ENCODE results near the gene NUP35.

Gene NUP35

DNA sequence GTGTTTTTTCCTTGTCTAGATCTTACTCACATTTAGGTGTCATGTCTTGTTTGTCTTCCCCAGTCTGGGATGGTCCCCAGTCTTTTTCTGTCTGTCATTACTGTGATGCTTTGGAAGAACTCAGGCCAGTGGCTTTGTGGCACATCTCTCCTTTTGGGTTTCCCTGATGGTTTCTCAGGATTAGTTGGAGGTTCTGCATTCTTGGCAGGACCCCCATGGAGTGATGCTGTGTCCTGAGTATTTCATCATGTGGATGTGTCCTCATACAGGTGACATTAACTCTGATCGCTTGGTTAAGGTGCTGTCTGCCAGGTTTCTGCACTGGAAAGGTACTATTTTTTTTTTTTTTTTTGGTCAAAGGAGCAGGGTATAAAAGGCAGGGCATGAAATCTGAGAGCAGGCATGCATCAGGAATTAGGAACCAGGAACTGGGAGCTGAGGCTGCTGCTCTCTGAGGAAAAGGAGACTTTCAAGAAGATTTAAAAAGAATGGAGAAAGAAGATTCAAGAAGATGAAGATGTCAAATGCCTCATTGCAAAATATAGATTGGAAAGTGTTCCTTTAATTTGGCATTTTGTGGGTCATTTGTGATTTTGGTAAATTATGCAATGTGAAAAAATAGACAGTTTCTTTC lies 85.3 kb downstream of the NUP35 start:
- no peak for DNase-seq (ENCODE audit: low spot score)

Data from GM03348 (cell line).